GM21786 (cell line): ENCODE measurements around the gene NAXE.
"Not testable (repeated sequence)": the region's sequence is repeated elsewhere in the genome, so short reads cannot be mapped to it uniquely, and the experiment has no call there.

Experiments used
- ATAC-seq: cut with Tn5 transposase; IDR thresholded peaks from one replicate; pipeline ENCODE4 v1.9.1; 2021; ENCODE audit not compliant: unreplicated experiment

The NAXE gene

DNA sequence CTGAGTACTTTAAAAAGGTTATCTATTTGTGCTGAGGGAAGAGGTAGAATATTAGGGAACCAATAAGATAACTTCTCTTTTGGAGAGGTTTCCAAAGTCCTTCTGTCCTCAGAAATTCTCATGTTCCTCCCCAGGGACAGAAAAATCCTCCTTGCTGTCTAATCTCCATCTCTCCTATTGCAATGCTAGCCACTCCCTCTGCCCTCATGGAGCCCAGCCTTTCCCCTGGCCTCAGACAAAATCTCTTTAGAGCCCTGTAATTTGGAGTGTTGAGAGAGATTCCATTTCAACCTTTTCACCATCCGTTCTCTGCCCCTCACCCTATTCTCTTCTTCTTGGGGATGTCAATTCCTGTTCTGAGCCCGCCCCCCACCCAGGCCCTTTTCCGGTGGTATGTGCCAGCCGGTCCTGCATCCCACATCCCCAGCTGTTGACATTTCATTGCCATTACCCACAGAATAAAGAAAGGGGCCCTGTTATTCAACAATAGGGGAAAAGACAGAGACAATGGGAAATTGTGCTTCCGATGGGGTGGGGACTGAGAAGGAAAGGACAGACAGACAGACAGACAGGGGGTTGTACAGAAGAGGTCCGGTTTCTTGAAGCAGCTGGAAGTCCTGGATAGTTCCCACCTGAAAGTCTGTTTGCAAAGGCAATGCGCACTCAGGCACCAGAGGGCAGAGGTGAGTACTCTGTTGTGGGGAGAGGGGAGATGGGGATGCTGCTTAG is 27.4 kb downstream of the NAXE start, which contains the start of gene HAPLN2:
Gene HAPLN2, plus strand, starts transcription at position 563 of the 729 bp plus-strand sequence. CDS start 4,076 bp downstream, outside the sequence.
- ATAC-seq, result no peak

DNA sequence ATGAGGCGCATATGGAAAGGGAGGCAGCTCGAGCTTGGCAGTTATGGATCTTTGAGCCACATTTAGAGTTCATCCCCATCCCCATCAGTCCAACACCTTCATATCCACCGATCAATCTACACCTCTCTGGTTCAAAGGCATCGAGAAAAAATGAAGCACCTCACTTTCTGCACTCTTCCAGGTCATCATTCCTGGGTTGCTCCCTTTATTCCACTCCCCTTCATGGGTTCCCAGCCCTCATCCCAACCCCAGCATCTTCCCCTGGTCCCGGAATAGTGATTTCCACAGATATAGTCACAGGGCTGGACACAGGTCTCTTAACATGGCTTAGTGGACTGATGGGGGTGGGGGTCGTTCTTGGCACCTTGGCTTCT is 28.0 kb downstream of the NAXE start:
- no peak for ATAC-seq

DNA sequence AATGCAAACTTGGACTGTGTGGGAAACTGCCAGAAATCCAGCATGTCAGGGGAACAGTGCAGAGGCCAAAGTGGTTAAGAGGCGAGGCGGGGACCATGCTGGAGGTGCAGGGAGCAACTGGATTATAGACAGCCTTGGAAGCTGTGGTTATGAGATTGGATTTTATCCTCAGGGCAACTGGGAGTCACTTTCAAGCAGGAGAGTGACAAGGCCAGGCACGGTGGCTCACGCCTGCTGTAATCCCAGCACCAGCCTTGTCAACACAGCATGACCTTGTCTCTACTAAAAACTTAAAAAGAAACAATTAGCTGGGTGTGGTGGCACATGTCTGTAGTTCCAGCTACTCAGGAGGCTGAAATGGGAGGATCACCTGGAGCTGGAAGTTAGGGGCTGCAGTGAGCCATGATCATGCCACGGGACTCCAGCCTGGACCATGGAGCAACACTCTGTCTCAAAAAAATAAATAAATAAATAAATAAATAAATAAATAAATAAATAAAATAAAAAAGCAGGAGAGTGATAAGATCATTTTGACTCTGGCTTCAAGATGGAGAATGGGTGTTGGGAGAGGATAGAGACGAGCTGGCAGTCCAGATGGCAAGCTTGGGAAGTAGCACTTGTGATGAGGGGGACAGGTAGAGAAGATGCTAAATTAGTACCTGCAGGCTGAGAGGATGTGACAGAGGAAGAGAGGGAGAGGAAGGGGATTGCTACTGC is 31.2 kb downstream of the NAXE start:
- ATAC-seq, result no peak

DNA sequence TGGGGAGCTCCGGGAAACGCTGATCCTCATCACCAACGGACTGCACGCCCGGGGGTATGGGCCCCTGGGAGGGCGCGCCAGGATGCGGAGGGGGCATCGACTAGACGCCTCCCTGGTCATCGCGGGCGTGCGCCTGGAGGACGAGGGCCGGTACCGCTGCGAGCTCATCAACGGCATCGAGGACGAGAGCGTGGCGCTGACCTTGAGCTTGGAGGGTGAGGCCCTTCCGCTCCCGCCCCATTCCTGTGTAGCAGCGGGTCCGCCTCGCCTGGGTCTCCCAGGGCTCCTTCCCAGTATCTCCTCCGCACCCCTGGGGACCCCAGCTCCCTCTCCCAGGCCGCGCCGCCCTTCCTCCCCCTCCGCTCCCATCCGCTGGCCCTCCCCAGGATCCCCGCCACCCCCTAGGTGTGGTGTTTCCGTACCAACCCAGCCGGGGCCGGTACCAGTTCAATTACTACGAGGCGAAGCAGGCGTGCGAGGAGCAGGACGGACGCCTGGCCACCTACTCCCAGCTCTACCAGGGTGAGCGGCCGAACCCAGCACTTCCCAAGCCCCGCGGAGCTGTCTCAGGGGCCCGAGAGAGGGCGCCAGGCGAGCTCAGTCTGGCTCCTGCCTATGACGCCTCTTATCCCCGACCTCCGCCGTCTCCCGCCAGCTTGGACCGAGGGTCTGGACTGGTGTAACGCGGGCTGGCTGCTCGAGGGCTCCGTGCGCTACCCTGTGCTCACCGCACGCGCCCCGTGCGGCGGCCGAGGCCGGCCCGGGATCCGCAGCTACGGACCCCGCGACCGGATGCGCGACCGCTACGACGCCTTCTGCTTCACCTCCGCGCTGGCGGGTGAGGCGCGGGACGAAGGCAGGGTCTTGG is 32.6 kb downstream of the NAXE start:
- ATAC-seq, result no peak

DNA sequence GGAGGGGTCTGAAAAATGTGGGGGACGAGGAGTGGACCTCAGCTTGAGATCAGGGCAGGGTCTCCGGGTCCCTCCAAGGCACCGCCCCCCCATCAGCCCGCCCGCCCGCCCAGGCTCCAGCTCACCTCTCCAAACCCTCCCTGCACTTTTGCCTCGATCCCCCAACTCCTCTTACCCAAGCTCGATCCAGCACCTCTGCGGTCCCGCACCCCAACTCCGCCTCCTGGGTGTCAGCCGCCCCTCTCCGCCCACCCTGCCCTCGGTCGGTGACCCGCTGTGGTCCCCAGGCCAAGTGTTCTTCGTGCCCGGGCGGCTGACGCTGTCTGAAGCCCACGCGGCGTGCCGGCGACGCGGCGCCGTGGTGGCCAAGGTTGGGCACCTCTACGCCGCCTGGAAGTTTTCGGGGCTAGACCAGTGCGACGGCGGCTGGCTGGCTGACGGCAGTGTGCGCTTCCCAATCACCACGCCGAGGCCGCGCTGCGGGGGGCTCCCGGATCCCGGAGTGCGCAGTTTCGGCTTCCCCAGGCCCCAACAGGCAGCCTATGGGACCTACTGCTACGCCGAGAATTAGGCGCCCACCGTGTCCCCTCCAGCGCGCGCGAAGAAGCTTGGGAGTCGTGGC is 33.3 kb downstream of the NAXE start:
- no peak for ATAC-seq

DNA sequence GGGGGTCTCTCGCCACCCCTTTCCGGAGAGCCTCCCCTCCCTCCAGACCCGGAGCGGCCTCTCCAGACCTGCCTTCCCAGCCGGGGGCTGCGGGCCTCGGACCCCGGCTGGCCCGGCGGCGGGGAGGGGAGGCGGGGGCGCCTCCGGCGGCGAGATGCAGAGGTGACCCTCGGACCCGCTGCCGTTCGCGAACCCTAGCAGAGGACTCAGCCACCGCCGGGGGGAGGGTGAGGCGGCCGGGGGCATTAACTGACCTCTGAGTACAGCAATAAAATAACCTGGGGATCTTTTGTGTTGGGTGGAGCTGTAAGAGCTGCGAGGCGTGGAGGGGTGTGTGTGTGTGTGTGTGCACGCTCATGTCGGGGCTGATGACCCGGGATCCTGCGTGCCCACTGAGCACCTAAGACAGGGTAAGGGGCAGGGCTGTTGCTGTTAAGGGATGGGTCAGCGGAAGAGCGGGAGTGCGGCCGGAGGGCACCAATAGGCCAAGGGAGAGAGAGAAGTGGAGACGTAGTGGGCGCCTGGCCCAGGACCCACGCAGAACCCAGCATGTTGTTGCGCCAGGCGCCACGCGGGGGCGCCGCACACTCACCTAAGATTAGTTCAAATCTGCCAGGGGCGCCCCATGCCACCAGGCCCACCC is 34.0 kb downstream of the NAXE start:
- ATAC-seq, result no peak

DNA sequence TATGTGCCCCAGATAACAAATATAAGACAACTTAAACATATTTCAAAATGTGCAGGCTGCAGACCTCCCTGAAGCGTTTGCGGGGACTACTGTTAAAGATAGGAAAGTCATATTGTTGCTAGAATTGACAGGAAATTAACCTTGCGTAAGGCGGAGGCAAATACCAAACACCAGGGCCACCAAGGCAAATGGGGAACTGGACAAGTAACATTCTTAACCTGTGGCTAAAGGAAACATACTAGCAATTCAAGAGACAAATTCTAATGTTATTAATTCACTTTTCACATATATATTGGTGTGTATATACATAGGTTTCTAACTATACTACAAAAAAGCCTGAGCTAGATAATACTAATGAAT is 34.5 kb downstream of the NAXE start:
- ATAC-seq, result no peak

DNA sequence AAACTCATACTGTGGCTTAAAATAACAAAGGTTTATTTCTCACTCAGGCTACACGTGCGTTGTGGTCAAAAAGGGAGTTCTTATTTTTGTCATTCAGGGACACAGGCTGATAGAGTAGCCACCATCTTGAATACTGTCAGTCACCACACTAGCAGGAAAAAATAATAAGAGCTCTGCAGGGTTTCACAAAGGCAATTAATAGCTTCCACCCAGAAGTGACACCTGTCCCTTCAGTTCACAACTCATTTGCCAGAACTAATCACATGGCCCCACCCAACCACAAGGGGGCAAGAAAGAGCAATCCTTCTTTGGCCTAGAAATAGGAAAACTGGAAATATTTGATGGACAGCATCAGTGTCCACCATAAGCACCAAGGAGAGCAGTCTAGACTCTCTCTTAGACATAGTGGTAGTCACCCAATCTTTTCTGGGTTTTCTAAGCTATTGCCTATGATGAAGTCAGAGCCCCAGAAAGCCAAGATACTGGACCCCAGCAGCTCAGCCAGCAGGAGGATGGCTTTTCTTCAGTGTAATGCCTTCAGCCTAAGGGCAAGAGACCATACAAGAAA is 35.8 kb downstream of the NAXE start:
- no peak for ATAC-seq

DNA sequence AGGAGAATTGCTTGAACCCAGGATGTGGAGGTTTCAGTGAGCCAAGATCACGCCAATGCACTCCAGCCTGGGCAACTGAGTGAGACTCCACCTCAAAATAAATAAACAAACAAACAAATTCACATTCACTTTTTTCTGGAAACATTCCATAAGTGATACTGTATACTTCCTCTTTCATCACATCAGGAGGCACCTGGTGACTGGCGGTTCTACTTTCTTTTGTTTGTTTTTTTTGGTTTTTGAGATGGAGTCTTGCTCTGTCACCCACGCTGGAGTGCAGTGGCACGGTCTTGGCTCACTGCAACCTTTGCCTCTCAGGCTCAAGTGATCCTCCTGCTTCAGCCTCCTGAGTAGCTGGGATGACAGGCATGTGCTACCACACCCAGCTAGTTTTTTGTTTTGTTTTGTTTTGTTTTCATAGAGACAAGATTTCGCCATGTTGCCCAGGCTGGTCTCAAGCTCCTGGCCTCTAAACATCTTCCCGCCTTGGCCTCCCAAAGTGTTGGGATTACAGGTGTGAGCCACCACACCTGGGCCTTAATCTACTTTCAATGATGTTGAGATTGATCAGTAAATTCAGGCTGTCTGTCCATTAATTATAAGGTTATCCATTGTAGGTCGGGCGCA is 38.4 kb downstream of the NAXE start:
- ATAC-seq, result no peak

DNA sequence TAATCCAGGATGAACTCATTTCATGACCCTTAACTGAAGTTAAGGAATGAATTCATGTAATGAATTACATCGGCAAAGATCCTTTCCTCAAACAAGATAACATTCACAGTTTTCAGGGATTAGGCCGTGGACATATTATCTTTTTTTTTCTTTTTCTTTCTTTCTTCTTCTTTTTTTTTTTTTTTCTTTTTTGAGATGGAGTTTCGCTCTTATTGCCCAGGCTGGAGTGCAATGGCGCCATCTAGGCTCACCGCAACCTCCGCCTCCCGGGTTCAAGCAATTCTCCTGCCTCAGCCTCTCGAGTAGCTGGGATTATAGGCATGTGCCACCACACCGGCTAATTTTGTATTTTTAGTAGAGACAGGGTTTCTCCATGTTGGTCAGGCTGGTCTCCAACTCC is 39.6 kb downstream of the NAXE start:
- ATAC-seq, result not testable (repeated sequence)

DNA sequence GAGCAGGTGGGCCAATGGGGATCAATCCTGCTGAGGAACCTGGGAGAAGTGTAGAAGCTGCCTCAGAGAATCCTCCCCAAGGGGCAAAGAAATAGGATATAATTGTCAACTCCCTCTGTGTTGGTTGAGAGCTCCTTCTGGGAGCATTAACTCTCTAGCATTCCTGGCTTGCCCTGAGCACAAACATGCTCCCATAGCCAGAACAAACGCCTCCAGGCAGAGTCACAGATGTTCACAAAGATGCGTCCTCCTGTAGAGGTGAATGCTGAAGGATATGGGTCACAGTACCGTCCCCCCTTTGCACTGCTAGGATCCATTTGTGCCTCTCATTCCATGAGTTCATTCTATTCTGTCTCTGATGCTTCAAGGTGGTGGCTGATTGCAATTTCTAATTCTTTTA is 40.8 kb downstream of the NAXE start:
- ATAC-seq, result no peak

DNA sequence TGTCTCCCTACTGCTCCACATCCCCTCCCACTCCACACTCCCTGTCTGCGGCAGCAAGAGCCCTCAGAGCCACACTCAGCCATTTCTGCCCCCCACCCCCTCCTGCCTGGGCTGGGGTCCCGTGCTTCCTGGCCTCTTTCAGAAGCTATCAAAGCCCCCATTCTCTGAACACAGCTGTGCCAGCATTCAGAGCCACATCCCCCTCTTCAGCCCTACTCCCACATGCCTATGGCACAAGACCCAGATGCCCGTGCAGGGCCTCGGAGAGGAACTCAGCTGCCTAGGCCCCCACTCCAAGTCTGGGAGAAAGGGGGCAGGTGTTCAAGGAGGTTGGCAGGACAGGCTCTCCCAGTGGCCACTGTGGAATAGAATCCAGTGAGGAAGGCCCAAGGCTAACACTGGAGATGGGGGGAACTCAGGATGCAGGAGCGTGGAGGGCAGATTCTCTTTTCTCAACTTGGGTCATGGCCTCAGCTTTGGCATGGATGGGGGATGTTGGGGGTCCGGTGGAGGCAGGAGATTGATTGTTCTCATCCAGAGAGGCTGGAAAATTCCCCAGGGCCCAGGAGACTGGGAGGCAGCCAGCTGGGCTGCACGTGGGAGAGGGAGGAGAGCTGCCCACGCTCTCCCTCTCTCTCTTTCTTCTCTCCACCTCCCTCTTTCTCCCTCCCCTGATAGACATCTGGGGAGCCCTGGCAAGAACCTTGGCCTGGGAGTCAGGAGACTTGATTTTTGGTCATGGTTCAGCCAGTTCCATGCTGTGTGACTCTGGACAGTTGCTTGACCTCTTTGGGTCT is 46.8 kb downstream of the NAXE start:
- ATAC-seq, result no peak

DNA sequence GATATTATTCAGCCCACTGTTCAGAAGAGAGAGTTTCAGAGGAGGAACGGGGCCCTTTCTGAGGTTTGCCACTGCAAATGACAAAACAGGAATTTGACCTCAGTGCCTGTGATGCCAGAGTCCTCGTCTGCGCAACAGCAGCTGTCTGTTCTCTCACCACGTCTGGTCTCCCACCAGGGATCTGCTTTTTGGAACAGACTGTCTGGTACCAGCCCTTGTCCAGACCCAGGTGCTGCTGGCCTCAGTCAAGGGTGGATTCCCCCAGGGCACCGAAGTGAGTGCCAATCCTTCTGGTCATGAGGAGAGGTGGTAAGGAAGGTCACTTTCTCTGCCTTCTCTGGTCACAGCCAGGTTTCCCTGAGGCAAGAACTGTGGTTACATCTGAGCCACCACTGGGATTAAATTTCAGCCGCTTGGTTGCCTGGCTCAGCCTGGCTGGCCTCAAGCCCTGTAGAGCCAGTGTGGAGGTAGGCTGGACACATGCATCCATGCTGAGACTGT is 48.1 kb downstream of the NAXE start:
- ATAC-seq, result no peak

DNA sequence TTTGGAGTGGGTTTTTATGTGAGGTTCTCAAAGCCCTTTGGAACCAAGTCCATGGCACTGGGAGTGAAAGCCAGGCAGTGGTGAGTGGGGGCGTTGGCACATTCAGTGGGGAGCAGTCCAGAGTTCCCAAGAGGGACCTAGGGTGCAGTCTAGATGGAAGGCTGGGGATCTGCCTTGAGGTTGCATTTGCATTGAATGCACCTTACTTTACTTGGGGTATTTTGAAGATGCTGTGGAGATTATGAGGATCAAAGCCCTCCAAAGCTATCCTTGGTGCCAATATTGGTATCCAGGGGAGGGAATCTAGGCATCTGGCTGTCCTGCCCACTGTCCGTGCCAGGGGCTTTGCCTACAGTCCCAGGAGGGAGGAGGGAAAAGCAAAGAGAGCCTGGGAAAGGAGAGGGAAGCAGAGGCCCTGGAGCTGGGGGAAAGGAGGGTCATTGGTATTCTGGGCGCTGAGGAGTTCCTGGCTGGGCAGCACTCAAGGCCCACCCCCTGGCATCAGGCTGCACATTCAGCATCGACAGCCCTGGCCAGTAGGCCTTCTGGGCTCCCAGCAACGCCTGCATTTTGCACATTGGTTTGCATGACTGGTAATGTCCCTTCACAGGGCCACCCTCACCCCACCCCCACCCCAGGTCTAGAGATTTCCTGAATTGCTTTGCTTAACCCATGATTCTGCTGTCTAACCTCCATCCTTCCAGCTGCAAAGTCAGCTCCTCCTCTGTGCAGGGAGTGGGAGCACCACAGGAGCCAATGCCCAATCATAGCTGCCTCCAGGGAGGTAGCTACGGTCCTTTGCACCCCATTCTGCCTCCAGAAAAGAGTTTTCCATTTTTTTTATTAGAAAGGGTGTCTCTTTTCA is 49.5 kb downstream of the NAXE start:
- ATAC-seq, result no peak

DNA sequence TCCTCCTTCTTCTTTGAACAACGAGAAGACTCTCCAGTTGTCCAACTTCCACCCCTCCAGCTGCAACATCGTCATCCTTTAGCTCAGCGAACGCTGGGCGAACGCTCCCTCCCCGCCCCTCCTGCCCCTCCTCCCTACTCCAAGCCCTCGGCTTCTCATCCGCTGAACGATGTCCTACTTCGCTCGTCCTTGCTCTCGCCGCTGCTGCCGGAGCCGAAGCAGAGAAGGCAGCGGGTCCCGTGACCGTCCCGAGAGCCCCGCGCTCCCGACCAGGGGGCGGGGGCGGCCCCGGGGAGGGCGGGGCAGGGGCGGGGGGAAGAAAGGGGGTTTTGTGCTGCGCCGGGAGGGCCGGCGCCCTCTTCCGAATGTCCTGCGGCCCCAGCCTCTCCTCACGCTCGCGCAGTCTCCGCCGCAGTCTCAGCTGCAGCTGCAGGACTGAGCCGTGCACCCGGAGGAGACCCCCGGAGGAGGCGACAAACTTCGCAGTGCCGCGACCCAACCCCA is 50.2 kb downstream of the NAXE start, which contains the start of gene BCAN:
Gene BCAN, plus strand, starts transcription at position 357 of the 504 bp plus-strand sequence. CDS start 3,938 bp downstream, outside the sequence.
- no peak for ATAC-seq

DNA sequence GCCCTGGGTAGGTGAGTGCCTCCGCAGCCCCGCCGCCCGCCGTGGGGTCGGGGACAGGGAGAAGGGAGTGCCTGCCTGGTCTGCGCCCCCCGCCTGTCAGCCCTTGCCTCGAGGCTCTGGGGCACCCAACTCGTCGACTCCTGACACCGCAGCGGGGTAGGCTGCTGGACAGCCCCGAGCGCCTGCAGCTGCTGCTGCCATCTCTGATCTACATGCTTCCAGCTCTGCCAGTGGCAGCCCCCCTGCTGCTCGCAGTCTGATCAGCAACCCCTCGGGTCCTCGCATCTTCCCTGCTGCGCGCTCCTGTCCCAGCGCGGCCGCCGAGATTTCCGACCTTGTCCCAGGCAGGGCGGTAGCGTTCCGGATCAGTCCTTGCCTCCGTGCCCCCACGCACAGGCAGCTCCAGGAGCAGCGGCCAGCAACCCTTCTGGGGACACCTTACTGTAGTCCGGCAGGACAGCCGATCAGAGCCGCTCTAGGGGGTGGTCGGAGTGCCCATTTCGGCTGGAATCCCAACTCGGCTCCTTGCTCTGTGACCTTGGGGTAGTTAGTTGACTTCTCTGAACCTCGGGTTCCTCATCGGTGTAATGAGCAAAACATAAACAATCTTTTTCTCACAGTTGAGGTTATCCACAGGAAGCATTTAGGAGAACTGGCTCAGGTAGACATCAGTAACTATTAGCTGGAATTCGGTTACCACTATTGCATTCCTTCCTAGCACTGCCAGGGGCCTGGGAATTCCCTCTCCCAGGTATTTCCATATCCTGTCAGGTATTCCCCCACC is 50.9 kb downstream of the NAXE start:
- no peak for ATAC-seq
